Type B pancreatic cell (in vitro differentiated cells): ENCODE data around the gene ERC2. TPM values are rescaled to one million over a fixed set of nuclear protein-coding genes. Genes with fewer than 3 reads are reported as not detected.

Experiments used
- DNase-seq: peaks from one replicate; pipeline ENCODE4 v3.0.0; 2021; ENCODE audit warnings: mixed read lengths; ENCODE audit not compliant: unreplicated experiment; ENCODE audit errors: extremely low spot score
- H3K27ac Mint-ChIP-seq: 2 replicates; pipeline ENCODE4 v1.8.0; 2021; ENCODE audit warnings: mild to moderate bottlenecking, mixed read lengths
- H3K27me3 Mint-ChIP-seq: 2 replicates; pipeline ENCODE4 v1.8.0; 2021; ENCODE audit warnings: mixed read lengths
- H3K36me3 Mint-ChIP-seq: 2 replicates; pipeline ENCODE4 v1.8.0; 2021; ENCODE audit warnings: mixed read lengths
- H3K4me1 Mint-ChIP-seq: one replicate; pipeline ENCODE4 v1.8.0; 2021; ENCODE audit warnings: mixed read lengths; ENCODE audit not compliant: unreplicated experiment
- H3K4me3 Mint-ChIP-seq: 2 replicates; pipeline ENCODE4 v1.8.0; 2021; ENCODE audit warnings: mild to moderate bottlenecking, mixed read lengths
- H3K9me3 Mint-ChIP-seq: 2 replicates; pipeline ENCODE4 v1.8.0; 2021; ENCODE audit warnings: mixed read lengths
- microRNA-seq: library from miRNA; unstranded; fragments of <30 nt; microRNA quantifications from one replicate; pipeline ENCODE4, GENCODE V29; 2020
- total RNA-seq: library from RNA; stranded (reverse); gene quantifications from 2 replicates; pipeline ENCODE4 v1.2.1, GENCODE V29; 2021; ENCODE audit warnings: low replicate concordance
- TF ChIP-seq, protein P1 (sequence below): fragments of 200-600 bp; sonication (generic); conservative IDR thresholded peaks from 2 replicates; pipeline ENCODE4 v1.5.0; 2021; ENCODE audit warnings: antibody characterized with exemption, mild to moderate bottlenecking

ERC2 gene
- total RNA-seq, 1 donor from 2014 or later, result 6.1 TPM

DNA sequence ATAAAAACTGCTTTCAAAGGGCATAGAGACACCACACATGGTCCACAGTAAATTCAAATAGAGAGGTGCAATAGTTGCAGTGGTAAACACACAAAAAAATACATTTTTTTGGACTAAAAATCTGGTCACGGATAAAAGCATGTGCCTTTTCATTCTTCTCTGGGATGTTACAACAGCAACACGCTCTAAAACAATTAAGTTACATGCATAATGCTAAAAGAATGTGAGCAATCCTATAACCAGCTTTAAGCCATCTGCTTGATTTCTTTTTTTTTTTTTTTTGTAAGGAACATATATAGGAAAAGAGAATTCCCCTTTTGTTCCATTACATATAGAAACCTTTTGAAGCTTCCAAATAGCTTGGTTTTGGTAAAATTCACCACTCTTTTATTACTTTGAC lies 1001.2 kb downstream of the ERC2 start:
- no peak overlapping the region for H3K4me3 Mint-ChIP-seq
- H3K9me3 Mint-ChIP-seq, result no peaks in the 10 kb centered on the region
- H3K27me3 Mint-ChIP-seq, result no peaks in the 10 kb centered on the region
- H3K4me1 Mint-ChIP-seq, result peaks cover 10% of the 10 kb centered on the region
- no peak overlapping the region for H3K27ac Mint-ChIP-seq
- H3K36me3 Mint-ChIP-seq, result peaks cover 18% of the 10 kb centered on the region
- no peak for DNase-seq
- TF ChIP-seq, protein P1, sequence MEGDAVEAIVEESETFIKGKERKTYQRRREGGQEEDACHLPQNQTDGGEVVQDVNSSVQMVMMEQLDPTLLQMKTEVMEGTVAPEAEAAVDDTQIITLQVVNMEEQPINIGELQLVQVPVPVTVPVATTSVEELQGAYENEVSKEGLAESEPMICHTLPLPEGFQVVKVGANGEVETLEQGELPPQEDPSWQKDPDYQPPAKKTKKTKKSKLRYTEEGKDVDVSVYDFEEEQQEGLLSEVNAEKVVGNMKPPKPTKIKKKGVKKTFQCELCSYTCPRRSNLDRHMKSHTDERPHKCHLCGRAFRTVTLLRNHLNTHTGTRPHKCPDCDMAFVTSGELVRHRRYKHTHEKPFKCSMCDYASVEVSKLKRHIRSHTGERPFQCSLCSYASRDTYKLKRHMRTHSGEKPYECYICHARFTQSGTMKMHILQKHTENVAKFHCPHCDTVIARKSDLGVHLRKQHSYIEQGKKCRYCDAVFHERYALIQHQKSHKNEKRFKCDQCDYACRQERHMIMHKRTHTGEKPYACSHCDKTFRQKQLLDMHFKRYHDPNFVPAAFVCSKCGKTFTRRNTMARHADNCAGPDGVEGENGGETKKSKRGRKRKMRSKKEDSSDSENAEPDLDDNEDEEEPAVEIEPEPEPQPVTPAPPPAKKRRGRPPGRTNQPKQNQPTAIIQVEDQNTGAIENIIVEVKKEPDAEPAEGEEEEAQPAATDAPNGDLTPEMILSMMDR, result no peak

DNA sequence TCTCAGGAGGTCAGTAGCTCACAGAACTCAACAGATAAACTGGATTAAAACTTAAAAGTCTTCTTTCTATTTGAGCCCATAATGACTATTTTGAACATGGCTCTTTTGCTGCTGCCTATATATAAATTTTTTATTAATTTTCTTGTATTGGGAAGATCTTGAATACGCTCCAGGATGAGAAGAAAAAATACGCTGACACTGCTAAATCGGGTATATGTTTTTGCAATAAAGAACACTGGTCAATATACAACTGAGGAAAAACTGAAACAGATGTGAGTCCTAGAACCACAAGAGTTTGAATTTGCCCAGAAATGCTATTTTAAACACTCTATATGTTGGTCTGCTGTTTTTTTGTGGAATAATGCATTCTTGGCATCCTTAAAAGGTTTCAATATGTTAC lies 1001.7 kb downstream of the ERC2 start:
- Mint-ChIP-seq H3K36me3 (peaks cover 14% of the 10 kb centered on the region), H3K27ac (no peak overlapping the region), H3K4me1 (peaks cover 9% of the 10 kb centered on the region), H3K4me3 (no peak overlapping the region), H3K27me3 (no peaks in the 10 kb centered on the region), H3K9me3 (no peaks in the 10 kb centered on the region)
- no peak for DNase-seq
- TF ChIP-seq, protein P1, result no peak

DNA sequence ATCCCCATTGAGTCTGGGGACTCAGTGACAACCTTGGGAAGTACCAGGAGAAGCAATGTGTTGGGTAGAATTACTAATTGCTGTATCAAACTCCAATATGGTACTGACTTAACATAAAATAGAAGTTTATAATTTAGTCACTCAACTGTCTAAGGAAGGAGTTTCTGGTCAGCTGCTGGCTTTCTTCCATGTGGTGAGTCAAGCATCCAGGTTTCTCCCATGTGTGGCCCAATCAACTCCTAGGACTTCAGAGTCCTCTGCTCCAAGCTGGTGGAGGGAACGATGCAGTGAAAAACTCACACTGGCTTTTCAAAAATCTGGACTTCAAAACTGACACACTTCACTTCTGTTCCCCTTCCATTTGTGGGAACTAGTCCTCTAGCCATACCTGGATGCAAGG lies 1006.4 kb downstream of the ERC2 start:
- no peak overlapping the region for H3K27ac Mint-ChIP-seq
- DNase-seq, result no peak
- TF ChIP-seq, protein P1, result no peak
- H3K4me3 Mint-ChIP-seq, result no peak overlapping the region
- H3K9me3 Mint-ChIP-seq, result no peaks in the 10 kb centered on the region
- no peaks in the 10 kb centered on the region for H3K4me1 Mint-ChIP-seq
- no peaks in the 10 kb centered on the region for H3K27me3 Mint-ChIP-seq
- peaks cover 4% of the 10 kb centered on the region for H3K36me3 Mint-ChIP-seq

DNA sequence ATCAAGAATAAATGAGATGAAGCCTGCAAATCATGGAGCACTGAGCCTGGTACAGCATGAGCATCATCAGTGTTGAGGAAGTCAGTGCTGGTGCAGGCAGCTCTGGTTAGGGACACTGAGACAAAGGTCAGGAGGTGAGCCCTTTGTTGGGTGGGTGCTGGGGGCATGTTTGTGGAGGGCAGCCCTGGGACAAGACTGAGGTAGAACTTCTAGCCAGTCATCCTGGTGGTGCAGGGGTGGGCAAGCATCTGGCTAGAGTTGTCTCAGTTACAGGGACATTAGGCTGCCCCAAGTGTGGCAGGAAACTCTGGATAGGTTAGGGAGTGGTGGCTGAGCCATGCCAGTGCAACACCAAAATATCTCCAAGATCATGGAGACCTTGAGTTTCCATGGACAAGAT lies 1008.4 kb downstream of the ERC2 start:
- Mint-ChIP-seq H3K9me3 (no peaks in the 10 kb centered on the region), H3K27me3 (no peaks in the 10 kb centered on the region), H3K27ac (no peak overlapping the region), H3K4me3 (no peak overlapping the region), H3K4me1 (no peaks in the 10 kb centered on the region), H3K36me3 (no peaks in the 10 kb centered on the region)
- DNase-seq, result no peak
- TF ChIP-seq, protein P1, result no peak

Small RNA genes within 50 kb of the gene (microRNA-seq; reads per million reads assigned to microRNA genes)
- not detected for gene MIR3938

Other genes with a start within 250 kb of the ERC2 start
- gene CCDC66, start 88.7 kb upstream of the ERC2 start, total RNA-seq, result 20.7 and 39.5 TPM in 2 replicates
- 48.7 and 55.1 TPM in 2 replicates for gene TASOR, start 214.8 kb upstream of the ERC2 start, total RNA-seq